HG03439 (cell line): ENCODE data around the gene SH3RF1.
A peak's percentile ranks its signal among the peaks of the same experiment; 100 is the strongest.

Experiments
- ATAC-seq: cut with Tn5 transposase; IDR thresholded peaks from one replicate; pipeline ENCODE4 v1.9.1; 2021; ENCODE audit warnings: mild to moderate bottlenecking, moderate library complexity; ENCODE audit not compliant: unreplicated experiment

SH3RF1 gene

DNA sequence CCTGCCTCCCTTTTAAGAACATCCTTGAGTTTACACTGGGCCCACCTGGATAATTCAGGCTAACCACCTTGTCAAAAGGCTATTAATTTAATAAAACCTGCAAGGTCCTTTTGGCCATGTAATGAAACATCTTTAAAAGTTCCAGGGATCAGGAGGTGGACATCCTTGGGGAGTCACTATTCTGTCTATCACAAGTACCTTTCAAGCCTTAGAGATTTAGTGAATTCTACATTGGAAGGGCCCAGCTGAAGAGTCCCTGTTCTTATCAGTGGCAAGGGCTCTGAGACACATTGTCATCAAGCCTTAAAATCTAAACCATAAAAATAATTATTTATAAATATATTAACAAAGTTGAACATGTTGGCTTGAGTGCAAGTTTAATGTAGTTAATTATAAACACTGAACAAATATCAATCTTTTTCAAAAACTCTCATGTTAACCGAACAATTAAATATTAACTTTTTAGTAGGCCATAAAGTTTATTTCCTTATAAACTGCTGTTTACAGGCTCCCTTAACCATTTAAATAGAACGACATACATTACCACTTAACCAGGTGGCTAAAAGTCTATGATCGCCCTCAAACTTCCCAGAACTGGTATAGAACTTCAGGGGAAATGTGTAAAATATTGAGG lies 156.3 kb downstream of the SH3RF1 start:
- ATAC-seq = no peak

DNA sequence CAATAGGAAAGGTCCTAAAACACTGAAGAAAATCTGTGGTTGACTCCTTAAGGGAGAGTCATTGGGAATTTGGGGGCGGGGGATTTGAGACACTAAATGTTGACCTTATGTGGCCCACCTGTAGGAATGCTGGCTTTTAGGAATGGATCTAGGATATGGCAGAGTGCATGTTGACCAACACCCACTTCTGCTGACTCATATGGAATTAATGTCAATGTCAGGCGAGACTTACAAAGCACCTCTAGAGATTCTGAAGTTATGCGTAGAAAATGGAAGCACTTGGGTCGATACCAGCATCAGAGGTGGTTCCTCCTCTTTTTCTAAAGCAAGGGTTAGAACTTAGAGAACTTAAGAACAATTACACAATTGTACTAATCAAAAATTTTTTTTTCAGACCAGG lies 160.1 kb downstream of the SH3RF1 start:
- ATAC-seq = no peak

DNA sequence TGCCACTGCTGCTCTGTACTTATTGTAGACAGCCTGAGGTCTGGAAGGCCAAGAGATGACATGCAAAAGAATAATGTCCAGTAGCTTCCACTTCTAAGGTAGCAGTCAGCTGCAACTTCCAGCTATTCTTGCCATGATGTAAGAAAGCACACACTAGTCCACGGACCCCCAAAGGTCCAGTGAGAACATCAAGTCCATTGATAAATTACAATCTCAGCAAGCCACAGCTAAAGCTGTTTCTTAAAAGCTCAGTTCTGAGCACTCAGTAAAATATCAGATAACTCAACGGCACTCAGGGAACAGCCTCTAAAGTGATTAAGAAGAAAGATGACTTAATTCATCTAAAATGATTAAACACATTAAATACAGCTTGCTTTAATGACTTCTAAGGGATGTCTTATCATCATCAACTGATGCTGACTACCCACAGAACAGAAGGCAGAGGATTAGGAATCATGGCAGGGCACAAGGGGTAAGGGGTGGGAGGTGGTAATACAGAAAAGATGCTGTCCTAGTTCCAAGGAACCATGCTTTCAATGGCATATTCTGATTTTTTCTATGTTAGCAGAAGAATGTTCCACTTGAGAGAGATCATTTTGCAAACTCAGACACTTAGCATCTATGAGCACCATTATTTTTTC lies 161.6 kb downstream of the SH3RF1 start:
- no peak for ATAC-seq

DNA sequence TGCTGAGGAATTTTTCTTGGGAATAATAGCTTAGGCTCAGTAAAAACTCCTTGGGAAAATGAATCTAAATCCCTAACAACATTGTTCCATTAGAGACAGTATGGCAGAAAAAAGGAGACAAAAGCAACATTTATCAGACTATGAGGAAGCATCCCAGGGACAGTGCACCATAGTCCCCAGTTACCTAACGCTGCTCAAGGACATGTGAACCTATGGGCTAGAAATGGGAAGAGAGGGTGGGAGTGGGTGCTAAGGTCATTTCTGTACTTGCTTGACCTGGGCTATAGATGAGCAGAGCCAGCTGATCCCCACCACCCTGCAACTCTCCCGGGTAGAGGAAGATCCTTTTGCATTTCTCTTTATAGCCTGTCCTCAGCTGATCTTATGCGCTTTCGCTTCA lies 162.5 kb downstream of the SH3RF1 start:
- no peak for ATAC-seq

DNA sequence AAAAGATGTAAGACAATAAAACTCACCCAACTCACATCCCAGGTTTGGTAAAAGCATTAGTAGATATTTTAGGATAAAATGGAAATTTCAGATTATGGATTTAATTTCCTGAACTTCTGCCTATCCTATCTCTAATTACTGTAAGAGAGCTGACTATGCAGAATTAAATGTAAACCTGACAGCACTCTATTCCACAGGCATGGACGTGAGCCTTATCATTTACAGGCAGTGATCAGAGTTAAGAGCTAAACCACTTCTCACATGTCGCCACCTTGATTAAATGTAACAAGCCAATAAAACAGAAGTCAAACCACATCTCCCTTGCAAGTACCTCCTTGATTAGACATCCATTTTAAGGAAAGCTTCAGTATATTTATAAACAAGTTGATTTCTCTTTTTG lies 163.2 kb downstream of the SH3RF1 start:
- ATAC-seq = no peak

DNA sequence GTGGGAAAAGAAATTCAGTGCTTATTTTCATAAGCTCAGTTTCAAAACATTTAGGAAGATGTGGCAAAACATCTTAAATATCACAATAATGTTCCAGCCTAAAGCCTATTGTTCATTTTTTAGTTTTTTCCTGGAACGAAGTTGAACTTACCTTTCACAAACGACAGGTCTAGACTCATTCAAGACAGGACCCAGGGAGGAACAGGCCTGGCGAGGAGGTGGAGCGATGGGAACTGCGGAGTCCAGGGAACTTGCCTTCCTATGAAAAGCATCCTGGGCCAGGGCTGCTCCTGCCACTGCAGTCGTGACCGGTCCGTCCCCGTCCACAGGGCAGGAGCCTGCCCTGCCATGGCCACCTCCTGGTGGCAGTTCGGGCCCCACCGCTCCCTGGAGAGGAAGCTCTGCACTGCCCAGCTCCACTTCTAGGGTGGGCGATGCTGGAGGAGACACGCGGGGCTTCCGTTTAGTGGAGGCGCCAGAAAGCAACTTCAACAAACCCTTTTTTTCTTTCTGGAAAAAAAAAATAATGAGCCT lies 164.0 kb downstream of the SH3RF1 start:
- ATAC-seq = no peak

DNA sequence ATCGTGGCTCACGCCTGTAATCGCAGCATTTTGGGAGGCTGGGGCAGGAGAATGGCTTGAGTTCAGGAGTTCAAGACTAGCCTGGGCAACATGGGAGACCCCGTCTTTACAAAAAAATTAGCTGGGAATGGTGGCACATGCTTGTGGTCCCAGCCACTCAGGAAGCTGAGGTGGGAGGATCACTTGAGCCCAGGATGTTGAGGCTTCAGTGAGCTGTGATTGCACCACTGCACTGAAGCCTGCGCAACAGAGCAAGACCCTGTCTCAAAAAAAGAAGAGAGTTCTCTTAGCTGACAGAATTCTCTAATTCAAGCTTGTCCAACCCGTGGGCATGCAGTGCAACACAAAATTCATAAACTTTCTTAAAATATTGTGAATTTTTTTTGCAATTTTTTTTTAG lies 165.1 kb downstream of the SH3RF1 start:
- ATAC-seq = no peak

DNA sequence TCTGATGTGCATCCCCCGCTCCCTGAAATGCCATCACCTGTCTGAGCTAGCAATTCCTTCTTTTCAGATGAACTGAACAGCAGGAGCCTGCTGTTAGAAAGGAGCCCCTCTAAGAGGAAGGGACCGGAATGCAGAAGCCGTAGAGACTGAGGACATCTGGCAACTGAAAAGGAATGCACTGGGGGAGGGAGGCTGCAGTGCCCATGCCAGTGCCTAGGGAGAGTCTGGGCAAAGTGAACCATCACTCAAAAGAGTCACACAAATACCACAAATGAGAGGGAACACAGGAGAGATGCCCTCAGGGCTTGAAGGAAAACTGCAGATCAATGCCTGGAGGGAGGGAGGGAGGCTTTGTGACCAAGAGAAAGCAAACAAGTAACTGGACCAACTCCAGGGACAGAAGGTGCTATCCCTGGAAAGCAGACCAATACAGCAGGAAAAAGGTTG lies 166.8 kb downstream of the SH3RF1 start:
- no peak for ATAC-seq

DNA sequence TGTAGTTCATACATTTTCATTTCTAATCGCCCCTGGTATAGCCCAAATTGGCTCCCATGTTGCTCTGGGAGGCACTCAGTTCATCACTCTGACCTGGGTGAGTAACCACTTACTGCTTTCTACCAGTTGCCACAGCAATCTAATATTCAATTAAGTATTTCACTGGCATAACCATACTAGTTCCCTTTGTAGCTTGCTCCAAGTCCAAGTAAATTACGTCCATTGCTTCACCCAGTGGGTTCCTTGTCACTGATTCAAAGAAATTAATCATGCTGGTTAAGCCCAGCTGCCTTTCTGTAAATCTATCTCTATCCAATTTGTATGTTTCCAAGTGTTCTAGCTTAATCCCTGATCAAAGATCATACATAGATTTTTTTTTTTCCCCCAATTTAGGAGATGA lies 168.7 kb downstream of the SH3RF1 start:
- ATAC-seq = no peak

DNA sequence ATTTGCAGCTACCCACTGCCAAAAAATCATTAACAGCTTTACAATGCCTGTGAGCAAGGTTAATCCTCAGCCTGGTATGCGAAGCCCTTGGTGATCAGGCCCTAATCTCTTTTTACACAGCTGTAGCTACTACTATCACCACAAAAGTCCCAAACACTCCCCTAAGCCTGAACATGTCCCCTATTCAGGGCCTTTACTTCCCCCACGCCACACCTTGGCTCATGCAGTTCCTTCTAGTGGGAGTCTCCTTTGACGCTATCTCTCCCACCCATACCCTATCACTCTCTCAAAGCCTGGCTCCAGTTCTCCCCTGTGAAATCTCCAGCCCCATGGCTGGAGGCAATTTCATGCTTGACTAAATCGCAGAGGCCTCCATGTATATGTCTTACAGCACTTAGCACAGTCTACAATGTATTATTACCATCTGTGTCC lies 170.1 kb downstream of the SH3RF1 start:
- no peak for ATAC-seq

DNA sequence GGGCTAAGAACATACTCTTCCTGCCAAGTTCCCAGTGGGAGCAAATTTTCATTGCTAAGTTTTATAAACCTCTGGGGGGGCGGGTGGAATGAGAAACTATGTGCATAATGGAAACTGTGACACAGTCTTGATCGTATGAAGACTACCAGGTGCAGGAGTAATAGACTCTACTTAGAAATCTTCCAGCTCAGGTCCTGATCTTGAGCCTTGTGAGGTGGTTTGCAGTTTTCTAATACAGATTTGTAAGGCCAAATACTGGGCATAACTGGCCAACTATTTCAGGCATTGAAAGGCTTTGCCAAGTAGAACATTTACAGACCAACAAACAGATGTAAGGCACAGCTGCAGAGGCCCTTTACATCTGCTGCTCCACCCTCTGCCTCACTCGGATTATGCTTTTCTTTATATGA lies 171.0 kb downstream of the SH3RF1 start:
- no peak for ATAC-seq

DNA sequence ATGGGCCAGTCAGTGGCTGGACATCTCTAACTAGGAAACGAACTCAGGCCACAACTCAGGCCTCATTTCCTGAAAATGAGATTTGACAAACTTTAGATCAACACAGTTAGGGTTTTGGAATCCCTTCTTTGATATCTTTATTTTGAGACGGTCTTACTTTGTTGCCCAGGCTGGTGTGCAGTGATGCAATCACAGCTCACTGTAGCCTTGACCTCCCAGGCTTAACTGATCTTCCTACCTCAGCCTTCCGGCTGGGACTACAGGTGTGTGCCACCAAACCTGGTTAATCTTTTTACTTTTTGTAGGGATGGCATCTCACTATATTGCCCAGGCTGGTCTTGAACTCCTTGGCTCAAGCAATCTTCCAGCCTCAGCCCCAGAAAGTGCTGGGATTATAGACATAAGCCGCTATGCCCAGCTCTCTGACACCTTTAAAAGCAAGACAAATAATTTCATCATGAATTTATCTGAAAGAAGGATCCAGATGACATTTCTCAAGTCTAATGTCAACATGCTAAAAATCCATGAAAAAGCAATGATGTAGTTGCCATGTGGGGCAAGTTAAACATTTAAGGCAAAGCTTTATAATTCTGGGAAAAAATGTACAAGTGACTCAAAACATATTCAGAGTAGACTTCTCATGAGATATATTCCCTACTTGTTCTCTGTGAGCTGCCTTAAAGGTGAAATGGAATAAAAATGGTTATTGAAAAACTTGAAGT lies 171.6 kb downstream of the SH3RF1 start:
- ATAC-seq = no peak

DNA sequence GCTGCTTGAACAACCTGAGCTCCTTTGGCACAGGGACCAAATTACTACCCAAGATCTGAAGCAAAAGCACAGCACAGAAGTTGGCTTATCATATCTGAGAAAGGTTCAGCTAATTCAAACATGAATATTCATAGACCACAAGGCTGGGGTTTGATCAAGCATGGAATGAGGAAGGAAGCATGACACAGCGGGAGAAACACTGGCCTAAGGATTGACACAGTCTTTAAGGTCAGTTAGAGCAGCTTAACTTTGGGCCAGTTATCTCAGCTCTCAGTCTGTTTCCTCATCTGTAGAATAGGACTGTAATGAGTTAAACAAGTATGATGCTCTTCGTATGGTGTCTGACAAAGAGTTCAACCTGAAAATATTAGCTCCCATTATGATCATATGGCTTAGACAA lies 172.2 kb downstream of the SH3RF1 start:
- peak; percentile 39 for ATAC-seq

DNA sequence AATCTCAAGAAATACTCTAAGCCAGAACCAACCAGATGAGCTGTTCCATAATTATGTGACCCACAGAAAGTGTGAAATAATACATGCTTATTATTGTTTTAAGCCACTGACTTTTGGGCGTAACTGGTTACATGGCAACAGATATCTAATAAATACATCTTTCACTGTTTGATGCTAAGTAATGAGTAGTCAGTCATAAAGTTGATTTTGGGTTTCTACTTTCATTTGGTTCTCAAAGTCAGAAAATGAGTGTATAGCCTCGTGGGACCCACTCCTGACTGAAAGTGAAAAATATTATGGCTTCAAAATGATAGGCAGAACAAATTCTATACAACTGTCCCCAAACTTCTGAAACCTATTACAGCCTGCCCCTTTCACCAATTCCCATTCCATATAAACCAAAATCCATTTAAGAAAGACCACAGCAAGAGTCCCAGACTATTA lies 172.7 kb downstream of the SH3RF1 start:
- peak; percentile 65 for ATAC-seq

DNA sequence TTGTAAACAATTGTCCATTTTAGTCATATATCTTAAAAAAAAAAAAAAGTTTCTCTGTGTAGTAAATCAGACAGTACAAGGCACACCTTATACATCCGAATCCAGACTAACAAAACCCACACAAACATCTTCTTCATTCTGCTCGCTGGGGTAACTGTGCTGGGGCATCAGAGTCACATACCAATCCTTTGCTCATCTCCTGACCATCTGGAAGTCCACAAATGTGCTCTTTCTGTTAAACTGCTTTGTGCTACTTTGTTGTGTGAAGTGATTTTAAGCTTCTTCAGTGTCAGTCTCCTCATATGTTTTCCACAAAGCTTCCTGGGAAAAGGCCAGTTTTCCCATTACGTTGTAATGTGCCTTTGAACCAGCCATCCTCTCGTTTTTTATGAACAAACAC lies 174.5 kb downstream of the SH3RF1 start:
- ATAC-seq = no peak

DNA sequence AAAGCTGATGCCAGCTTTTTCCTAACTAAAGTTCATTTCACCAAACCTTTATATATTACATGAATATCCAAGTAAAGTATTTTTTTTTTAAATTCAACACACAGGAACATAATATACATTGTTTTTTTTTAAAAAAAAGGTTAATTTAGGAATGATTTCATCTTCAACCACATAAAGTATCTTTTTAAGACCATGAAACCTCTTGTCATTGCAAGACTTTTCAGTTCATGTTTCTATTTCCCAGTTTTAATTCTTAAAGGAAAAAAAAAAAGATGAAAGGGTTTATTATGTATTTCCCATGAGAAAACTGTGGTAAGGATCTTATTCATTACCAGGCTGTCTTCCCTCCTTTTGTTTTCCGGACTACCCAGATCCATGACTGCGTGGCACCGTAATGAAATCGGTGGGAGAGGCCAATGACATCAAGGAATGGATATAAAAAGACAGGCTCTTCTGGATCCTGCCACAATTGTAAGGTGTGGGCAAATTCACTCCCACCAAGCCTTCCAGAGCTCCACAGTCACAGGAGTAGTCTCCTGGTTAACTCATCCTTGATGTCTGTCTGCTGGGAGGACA lies 176.0 kb downstream of the SH3RF1 start:
- no peak for ATAC-seq

DNA sequence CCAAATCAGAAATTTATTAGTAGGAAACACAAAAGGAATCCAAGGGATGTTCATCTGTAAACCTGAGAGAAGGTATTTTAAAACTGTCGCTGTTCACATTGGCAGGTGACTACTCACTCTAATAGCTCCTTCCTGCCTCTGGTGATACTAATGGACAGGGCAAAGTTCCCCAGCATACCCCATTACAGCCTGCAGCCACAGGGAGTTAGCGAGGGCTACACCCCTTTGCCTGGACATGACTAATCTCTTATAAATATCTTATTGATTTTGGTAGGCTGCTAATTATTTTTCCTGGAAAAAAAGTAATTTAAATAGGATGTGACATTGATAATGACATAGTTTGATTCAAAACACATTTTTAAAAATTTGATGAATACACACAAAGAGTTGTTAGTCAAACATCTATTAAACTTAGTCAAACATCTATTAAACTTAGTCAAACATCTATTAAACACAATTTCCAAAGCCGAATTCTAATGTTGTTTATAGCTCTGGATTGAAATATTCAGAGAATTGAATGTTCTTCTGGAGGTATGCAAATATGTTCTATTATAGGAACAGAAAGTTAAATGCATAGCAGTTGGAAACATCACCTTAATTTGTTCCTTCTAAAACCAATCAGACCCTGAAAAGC lies 177.8 kb downstream of the SH3RF1 start:
- no peak for ATAC-seq

DNA sequence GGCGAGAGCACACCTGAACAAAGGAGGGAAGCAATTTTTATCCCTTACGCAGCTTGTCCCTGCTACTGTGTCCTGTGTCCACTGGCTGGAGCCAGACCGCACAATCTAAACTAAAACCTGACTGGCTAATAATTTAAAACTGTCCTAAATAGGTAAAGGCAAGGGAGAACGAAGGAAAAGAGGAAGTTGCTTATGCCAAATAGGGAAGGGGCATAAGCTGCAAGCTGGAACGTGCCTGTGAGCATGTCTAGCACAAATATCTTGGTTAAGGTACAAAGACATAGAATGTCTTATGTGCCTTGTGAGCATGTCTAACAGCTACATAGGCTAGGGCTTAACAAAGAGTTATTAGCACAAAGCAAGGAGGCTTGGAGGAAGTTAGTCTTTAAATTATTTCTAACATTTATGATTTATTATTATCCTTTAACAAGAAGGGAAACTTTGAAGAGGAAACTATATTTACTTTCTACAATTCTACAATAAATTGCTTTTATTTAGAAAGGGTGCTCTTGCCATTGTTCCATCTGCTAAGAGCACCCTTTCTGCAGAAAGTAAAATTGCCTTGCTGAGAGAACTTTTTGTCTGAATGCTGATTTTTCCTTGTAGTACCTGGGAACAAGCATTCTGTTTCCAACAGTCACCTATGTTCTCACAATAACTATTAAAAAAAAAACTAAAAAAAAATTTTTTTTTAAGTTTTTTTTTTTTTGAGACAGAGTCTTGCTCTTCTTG lies 180.1 kb downstream of the SH3RF1 start:
- ATAC-seq = no peak

DNA sequence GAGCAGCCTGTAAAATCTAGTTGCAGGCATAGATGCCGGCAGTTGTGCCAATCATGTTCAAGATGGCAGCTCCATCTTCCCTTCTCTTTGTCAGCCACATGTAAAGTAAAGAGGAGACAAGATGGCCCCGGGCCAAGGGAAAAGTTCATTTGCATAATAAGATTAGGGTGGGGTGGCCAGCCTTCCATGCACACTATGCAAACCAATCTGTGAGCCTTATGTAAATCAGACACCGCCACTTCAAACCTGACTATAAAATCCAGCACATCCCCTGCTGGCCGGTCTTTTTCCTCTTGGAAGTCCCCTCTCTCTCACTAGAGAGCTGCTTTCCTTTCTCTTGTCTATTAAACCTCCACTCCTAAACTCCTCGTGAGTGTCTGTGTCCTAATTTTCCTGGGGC lies 181.8 kb downstream of the SH3RF1 start:
- ATAC-seq = no peak

DNA sequence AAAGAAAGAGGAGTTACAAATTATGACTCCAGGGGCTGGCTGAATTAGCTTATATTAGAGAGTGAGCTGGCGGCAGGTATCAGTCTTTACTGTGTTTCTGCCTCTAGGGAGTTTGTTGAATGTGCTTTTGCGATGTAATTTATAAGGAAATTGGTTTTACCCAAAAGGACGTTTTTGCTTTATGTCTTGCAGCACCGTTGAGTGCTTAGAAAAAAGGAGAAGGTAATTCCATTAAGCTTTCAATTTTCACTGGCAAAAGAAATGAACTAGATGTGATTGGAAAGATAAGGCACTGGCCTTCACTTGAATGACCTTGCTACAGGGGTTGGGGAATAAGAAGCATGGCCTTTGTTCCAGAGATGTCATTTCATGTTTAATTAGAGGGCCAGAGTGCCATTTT lies 185.8 kb downstream of the SH3RF1 start:
- no peak for ATAC-seq
